Measurements from ENCODE around the gene XXYLT1.

The XXYLT1 gene

GRCh38 chr3:195172896-195173295 lies 98.1 kb downstream of the XXYLT1 start:
- Histone ChIP-seq H3K27me3 (ENCODE audit: control insufficient read depth, insufficient read depth, low read length) (no peaks in the 10 kb centered on the region), H3K9me3 (ENCODE audit: control insufficient read depth, insufficient read depth, low read length) (no peaks in the 10 kb centered on the region), H3K4me1 (ENCODE audit: control insufficient read depth, insufficient read depth, low read length) (peaks cover 2% of the 10 kb centered on the region), H3K36me3 (ENCODE audit: control insufficient read depth, insufficient read depth, low read length) (no peaks in the 10 kb centered on the region), H3K9ac (ENCODE audit: low read depth, low read length) (no peak overlapping the region), H3K4me3 (ENCODE audit: low read depth, low read length) (no peak overlapping the region)

DNA sequence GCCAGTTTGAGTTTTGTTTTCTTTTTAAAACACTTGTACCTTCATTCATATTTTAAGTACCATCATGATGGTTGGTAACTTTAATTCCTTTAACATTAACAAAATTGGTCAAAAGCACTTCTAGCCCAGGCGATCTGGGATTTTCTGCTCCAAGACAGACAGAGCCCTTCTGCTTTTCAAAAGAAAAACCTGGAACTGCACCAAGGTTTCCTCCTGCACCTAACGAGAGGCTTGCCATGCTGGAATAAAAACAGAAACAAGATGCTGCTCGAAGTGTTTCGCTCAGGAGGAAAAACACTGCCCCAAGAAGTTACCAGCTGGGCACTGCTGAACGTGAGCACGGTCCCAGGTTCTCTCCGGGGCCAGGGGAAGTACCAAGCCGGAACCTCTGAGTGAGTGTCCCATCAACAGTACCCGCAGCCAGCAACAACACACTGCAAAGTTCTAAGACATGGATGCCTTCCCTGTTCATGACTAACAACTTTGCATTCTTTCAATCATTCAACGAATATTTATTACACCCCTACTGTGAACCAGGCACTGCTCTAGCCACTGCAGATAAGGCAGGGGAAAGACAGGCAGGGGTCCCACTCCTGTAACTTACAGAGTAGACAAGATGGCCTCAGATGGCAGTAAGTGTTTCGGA lies 98.8 kb downstream of the XXYLT1 start:
- Histone ChIP-seq H3K4me1 (ENCODE audit: control insufficient read depth, insufficient read depth, low read length) (peaks cover 2% of the 10 kb centered on the region), H3K9ac (ENCODE audit: low read depth, low read length) (no peak overlapping the region), H3K4me3 (ENCODE audit: low read depth, low read length) (no peak overlapping the region), H3K27me3 (ENCODE audit: control insufficient read depth, insufficient read depth, low read length) (no peaks in the 10 kb centered on the region), H3K9me3 (ENCODE audit: control insufficient read depth, insufficient read depth, low read length) (no peaks in the 10 kb centered on the region), H3K36me3 (ENCODE audit: control insufficient read depth, insufficient read depth, low read length) (no peaks in the 10 kb centered on the region)

DNA sequence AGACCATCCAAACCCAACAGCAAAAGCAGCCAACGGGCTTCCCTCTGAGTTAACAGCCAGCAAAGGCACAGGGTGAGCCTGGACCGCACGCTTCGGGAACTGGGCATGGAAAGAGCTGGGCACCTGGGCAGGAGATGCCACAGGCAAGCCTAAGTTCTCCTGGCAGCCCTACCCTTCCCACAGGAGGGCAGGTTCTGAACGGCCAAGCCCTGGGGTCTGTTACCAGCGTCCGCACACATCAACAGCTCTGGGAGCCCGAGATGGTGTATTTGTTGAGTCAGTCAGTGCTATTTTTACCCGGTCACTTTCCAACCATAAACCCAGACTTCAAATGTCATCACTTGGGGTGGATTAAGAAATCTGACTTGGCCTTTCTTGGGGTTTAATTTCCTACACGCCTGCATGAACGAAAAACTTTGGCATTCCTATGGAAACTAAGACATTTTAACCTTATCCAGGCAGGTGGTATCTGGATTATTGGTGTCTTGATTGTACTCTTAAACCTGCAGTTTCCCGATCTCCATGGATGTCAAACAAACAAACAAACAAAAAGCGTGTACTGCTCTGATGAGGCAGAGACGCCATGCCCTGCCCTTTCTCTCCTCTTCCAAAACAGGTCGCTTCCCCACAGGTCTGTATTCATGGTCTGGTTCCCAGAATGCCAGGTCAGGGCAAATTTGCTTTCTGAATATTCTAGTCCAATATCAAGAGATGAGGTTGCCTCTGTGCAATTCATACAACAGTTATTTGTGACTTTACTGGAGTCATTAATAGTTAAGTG lies 99.7 kb downstream of the XXYLT1 start:
- no peaks in the 10 kb centered on the region for H3K36me3 ChIP-seq (ENCODE audit: control insufficient read depth, insufficient read depth, low read length)
- peaks cover 2% of the 10 kb centered on the region for H3K4me1 ChIP-seq (ENCODE audit: control insufficient read depth, insufficient read depth, low read length)
- no peaks in the 10 kb centered on the region for H3K9me3 ChIP-seq (ENCODE audit: control insufficient read depth, insufficient read depth, low read length)
- H3K27me3 ChIP-seq (ENCODE audit: control insufficient read depth, insufficient read depth, low read length) = no peaks in the 10 kb centered on the region
- H3K4me3 ChIP-seq (ENCODE audit: low read depth, low read length) = no peak overlapping the region
- H3K9ac ChIP-seq (ENCODE audit: low read depth, low read length) = no peak overlapping the region

GRCh38 chr3:195170496-195170895 lies 100.5 kb downstream of the XXYLT1 start:
- Histone ChIP-seq H3K4me3 (ENCODE audit: low read depth, low read length) (no peak overlapping the region), H3K9me3 (ENCODE audit: control insufficient read depth, insufficient read depth, low read length) (no peaks in the 10 kb centered on the region), H3K36me3 (ENCODE audit: control insufficient read depth, insufficient read depth, low read length) (no peaks in the 10 kb centered on the region), H3K27me3 (ENCODE audit: control insufficient read depth, insufficient read depth, low read length) (no peaks in the 10 kb centered on the region), H3K9ac (ENCODE audit: low read depth, low read length) (no peak overlapping the region), H3K4me1 (ENCODE audit: control insufficient read depth, insufficient read depth, low read length) (peaks cover 2% of the 10 kb centered on the region)

- Histone ChIP-seq H3K9me3 (ENCODE audit: control insufficient read depth, insufficient read depth, low read length) (no peaks in the 10 kb centered on the region), H3K27me3 (ENCODE audit: control insufficient read depth, insufficient read depth, low read length) (no peaks in the 10 kb centered on the region), H3K4me3 (ENCODE audit: low read depth, low read length) (no peak overlapping the region), H3K4me1 (ENCODE audit: control insufficient read depth, insufficient read depth, low read length) (peaks cover 2% of the 10 kb centered on the region), H3K36me3 (ENCODE audit: control insufficient read depth, insufficient read depth, low read length) (no peaks in the 10 kb centered on the region), H3K9ac (ENCODE audit: low read depth, low read length) (no peak overlapping the region)
Measured at GRCh38 chr3:195169011-195169649, 101.8 kb downstream of the XXYLT1 start.

GRCh38 chr3:195168009-195168762 lies 102.8 kb downstream of the XXYLT1 start:
- no peaks in the 10 kb centered on the region for H3K9me3 ChIP-seq (ENCODE audit: control insufficient read depth, insufficient read depth, low read length)
- no peak overlapping the region for H3K9ac ChIP-seq (ENCODE audit: low read depth, low read length)
- H3K4me1 ChIP-seq (ENCODE audit: control insufficient read depth, insufficient read depth, low read length) = peaks cover 2% of the 10 kb centered on the region
- H3K27me3 ChIP-seq (ENCODE audit: control insufficient read depth, insufficient read depth, low read length) = no peaks in the 10 kb centered on the region
- no peak overlapping the region for H3K4me3 ChIP-seq (ENCODE audit: low read depth, low read length)
- H3K36me3 ChIP-seq (ENCODE audit: control insufficient read depth, insufficient read depth, low read length) = no peaks in the 10 kb centered on the region

- Histone ChIP-seq H3K9me3 (ENCODE audit: control insufficient read depth, insufficient read depth, low read length) (no peaks in the 10 kb centered on the region), H3K36me3 (ENCODE audit: control insufficient read depth, insufficient read depth, low read length) (no peaks in the 10 kb centered on the region), H3K9ac (ENCODE audit: low read depth, low read length) (no peak overlapping the region), H3K4me3 (ENCODE audit: low read depth, low read length) (no peak overlapping the region), H3K4me1 (ENCODE audit: control insufficient read depth, insufficient read depth, low read length) (no peaks in the 10 kb centered on the region), H3K27me3 (ENCODE audit: control insufficient read depth, insufficient read depth, low read length) (no peaks in the 10 kb centered on the region)
Measured at GRCh38 chr3:195165790-195166189, 105.2 kb downstream of the XXYLT1 start.

DNA sequence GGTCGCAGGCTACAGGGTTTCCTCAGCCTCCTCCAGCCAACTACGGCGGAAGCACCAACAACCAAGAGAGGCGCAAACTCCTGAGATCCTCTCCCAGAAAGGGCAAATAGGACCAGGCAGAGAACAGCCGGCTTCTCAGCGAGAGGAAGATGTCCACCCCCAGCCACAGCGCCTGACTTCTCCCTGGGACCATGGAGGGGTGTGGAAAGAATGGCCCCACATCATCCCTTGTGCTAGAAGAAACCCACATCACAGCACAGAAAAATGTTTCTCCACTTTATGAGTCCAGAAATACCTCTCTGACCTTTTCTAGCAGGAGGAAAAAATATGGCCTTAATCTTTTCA lies 105.7 kb downstream of the XXYLT1 start:
- H3K4me3 ChIP-seq (ENCODE audit: low read depth, low read length) = no peak overlapping the region
- H3K9ac ChIP-seq (ENCODE audit: low read depth, low read length) = no peak overlapping the region
- H3K36me3 ChIP-seq (ENCODE audit: control insufficient read depth, insufficient read depth, low read length) = no peaks in the 10 kb centered on the region
- no peaks in the 10 kb centered on the region for H3K27me3 ChIP-seq (ENCODE audit: control insufficient read depth, insufficient read depth, low read length)
- no peaks in the 10 kb centered on the region for H3K9me3 ChIP-seq (ENCODE audit: control insufficient read depth, insufficient read depth, low read length)
- H3K4me1 ChIP-seq (ENCODE audit: control insufficient read depth, insufficient read depth, low read length) = no peaks in the 10 kb centered on the region

DNA sequence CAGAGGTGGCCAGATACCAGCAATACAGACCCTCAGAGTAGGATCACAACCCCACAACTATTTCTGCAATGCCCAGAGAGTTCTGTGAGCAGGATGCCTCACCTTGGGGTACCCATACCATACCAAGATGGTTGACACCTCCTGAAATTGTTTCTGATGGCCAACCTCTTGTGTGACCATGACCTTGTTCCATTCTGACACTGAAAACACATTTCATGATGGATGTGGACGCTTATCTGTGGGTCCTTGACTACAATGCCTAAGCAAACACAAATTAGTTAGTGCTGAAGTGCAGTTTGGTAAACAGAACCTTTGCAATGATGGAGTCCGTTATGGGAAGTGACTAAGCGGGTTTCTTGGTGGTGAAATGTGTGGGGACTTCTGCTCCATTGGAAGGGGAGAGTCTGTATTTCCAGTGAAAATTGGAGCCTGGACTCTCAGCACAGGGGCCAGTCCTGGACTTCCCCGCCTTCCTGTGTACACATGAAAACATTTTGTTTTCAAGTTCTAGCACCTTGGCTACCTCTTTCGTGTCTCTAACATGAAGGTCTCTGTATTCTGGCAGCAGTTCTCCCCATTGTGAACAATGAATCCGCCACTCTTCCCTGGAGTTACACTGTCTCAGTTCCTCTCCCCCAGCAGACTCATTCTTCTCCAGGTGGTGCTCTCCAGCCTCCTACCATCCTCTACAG lies 106.2 kb downstream of the XXYLT1 start:
- H3K9ac ChIP-seq (ENCODE audit: low read depth, low read length) = no peak overlapping the region

GRCh38 chr3:195163719-195164572 lies 107.0 kb downstream of the XXYLT1 start:
- no peak overlapping the region for H3K9ac ChIP-seq (ENCODE audit: low read depth, low read length)
- H3K4me1 ChIP-seq (ENCODE audit: control insufficient read depth, insufficient read depth, low read length) = no peaks in the 10 kb centered on the region
- H3K27me3 ChIP-seq (ENCODE audit: control insufficient read depth, insufficient read depth, low read length) = no peaks in the 10 kb centered on the region
- no peaks in the 10 kb centered on the region for H3K36me3 ChIP-seq (ENCODE audit: control insufficient read depth, insufficient read depth, low read length)
- H3K9me3 ChIP-seq (ENCODE audit: control insufficient read depth, insufficient read depth, low read length) = no peaks in the 10 kb centered on the region
- H3K4me3 ChIP-seq (ENCODE audit: low read depth, low read length) = no peak overlapping the region

More for the DNA sequence above, 106.2 kb downstream of the XXYLT1 start:
- no peaks in the 10 kb centered on the region for H3K9me3 ChIP-seq (ENCODE audit: control insufficient read depth, insufficient read depth, low read length)
- no peaks in the 10 kb centered on the region for H3K36me3 ChIP-seq (ENCODE audit: control insufficient read depth, insufficient read depth, low read length)
- H3K4me1 ChIP-seq (ENCODE audit: control insufficient read depth, insufficient read depth, low read length) = no peaks in the 10 kb centered on the region
- no peak overlapping the region for H3K4me3 ChIP-seq (ENCODE audit: low read depth, low read length)
- no peaks in the 10 kb centered on the region for H3K27me3 ChIP-seq (ENCODE audit: control insufficient read depth, insufficient read depth, low read length)

Data from iPS-15b (cell line).